WTC11 (cell line): ENCODE results near the gene NGF. TPM values are rescaled to one million over a fixed set of nuclear protein-coding genes. Genes with fewer than 3 reads are reported as not detected.

Experiments
- ATAC-seq: fragments of 200-7000 bp; cut with Tn5 transposase; 2 replicates; pipeline ENCODE4 v1.10.0; 2021; ENCODE audit warnings: mild to moderate bottlenecking, moderate library complexity
- CTCF ChIA-PET: fragments of 300-600 bp; sonication (Branson Sonifier 250); formaldehyde crosslinking; loops from one replicate; lab custom pipeline; 2021; ENCODE audit warnings: antibody characterized with exemption; lab: Charles Lee
- POLR2A ChIA-PET: fragments of 350-600 bp; sonication (Branson Sonifier 250); formaldehyde crosslinking; loops from one replicate; lab custom pipeline; 2021; ENCODE audit warnings: antibody characterized with exemption; lab: Charles Lee
- DNase-seq: peaks from one replicate; pipeline ENCODE4 v3.0.0; 2021; ENCODE audit warnings: low spot score
- H3K27ac Mint-ChIP-seq: 2 replicates; pipeline ENCODE4 v1.8.0; 2021; ENCODE audit warnings: mixed read lengths
- H3K27me3 Mint-ChIP-seq: 2 replicates; pipeline ENCODE4 v1.8.0; 2021; ENCODE audit warnings: low read depth, mild to moderate bottlenecking, moderate library complexity, mixed read lengths
- H3K36me3 Mint-ChIP-seq: 2 replicates; pipeline ENCODE4 v1.8.0; 2021; ENCODE audit warnings: mixed read lengths
- H3K4me1 Mint-ChIP-seq: 2 replicates; pipeline ENCODE4 v1.8.0; 2022; ENCODE audit warnings: mixed read lengths
- H3K4me3 Mint-ChIP-seq: 2 replicates; pipeline ENCODE4 v1.8.0; 2021; ENCODE audit warnings: mild to moderate bottlenecking, moderate library complexity, mixed read lengths
- H3K9me3 Mint-ChIP-seq: 2 replicates; pipeline ENCODE4 v1.8.0; 2021; ENCODE audit warnings: mixed read lengths
- ATF1 ChIP-seq: sonication (generic); formaldehyde crosslinking; IDR thresholded peaks from 2 replicates; pipeline ENCODE4 v1.8.1; 2023; ENCODE audit warnings: mild to moderate bottlenecking, moderate library complexity, missing genetic modification reagents
- ETV6 ChIP-seq: sonication (generic); formaldehyde crosslinking; IDR thresholded peaks from 2 replicates; pipeline ENCODE4 v1.8.1; 2022; ENCODE audit warnings: mild to moderate bottlenecking, missing genetic modification reagents
- FOXJ3 ChIP-seq: sonication (generic); formaldehyde crosslinking; IDR thresholded peaks from 2 replicates; pipeline ENCODE4 v1.9.0; 2021; ENCODE audit warnings: missing genetic modification reagents, mild to moderate bottlenecking, borderline replicate concordance
- FOXP1 ChIP-seq: sonication (generic); formaldehyde crosslinking; IDR thresholded peaks from 2 replicates; pipeline ENCODE4 v1.8.0; 2022; ENCODE audit warnings: missing genetic modification reagents, mild to moderate bottlenecking, moderate library complexity, borderline replicate concordance
- HMGA2 ChIP-seq: fragments of 250-450 bp; sonication (Bioruptor Pico); IDR thresholded peaks from 2 replicates; pipeline ENCODE4 v1.4.0; 2021; ENCODE audit warnings: mild to moderate bottlenecking, moderate library complexity
- NFE2L1 ChIP-seq: sonication (generic); formaldehyde crosslinking; IDR thresholded peaks from 2 replicates; pipeline ENCODE4 v1.8.1; 2023; ENCODE audit warnings: missing genetic modification reagents
- NR1H2 ChIP-seq: sonication (generic); formaldehyde crosslinking; IDR thresholded peaks from 2 replicates; pipeline ENCODE4 v1.9.0; 2021; ENCODE audit warnings: mild to moderate bottlenecking, moderate library complexity, missing genetic modification reagents
- RELA ChIP-seq: sonication (generic); formaldehyde crosslinking; IDR thresholded peaks from 2 replicates; pipeline ENCODE4 v1.8.1; 2022; ENCODE audit warnings: missing genetic modification reagents, mild to moderate bottlenecking, borderline replicate concordance
- SP1 ChIP-seq: sonication (generic); formaldehyde crosslinking; conservative IDR thresholded peaks from 2 replicates; pipeline ENCODE4 v1.8.1; 2022; ENCODE audit warnings: missing genetic modification reagents
- TEAD1 ChIP-seq: sonication (generic); formaldehyde crosslinking; IDR thresholded peaks from 2 replicates; pipeline ENCODE4 v1.8.0; 2022; ENCODE audit warnings: mild to moderate bottlenecking, missing genetic modification reagents
- TEAD4 ChIP-seq: sonication (generic); formaldehyde crosslinking; IDR thresholded peaks from 2 replicates; pipeline ENCODE4 v1.8.0; 2022; ENCODE audit warnings: mild to moderate bottlenecking, missing genetic modification reagents
- ZBTB21 ChIP-seq: sonication (generic); formaldehyde crosslinking; IDR thresholded peaks from 2 replicates; pipeline ENCODE4 v1.8.1; 2023; ENCODE audit warnings: mild to moderate bottlenecking, missing genetic modification reagents, borderline replicate concordance
- total RNA-seq: library from RNA; stranded (reverse); gene quantifications from 3 replicates; pipeline ENCODE4 v1.2.3, GENCODE V29; 2021
- TF ChIP-seq, protein P1 (sequence below): sonication (generic); formaldehyde crosslinking; IDR thresholded peaks from 2 replicates; pipeline ENCODE4 v1.8.1; 2023; ENCODE audit warnings: mild to moderate bottlenecking, missing genetic modification reagents
- TF ChIP-seq, protein P2 (sequence below): sonication (generic); formaldehyde crosslinking; IDR thresholded peaks from 2 replicates; pipeline ENCODE4 v1.8.1; 2022; ENCODE audit warnings: low read depth, missing genetic modification reagents, borderline replicate concordance
- TF ChIP-seq, protein P3 (sequence below): sonication (generic); formaldehyde crosslinking; conservative IDR thresholded peaks from 2 replicates; pipeline ENCODE4 v1.8.1; 2023; ENCODE audit warnings: mild to moderate bottlenecking, low read depth, missing genetic modification reagents, moderate library complexity
- TF ChIP-seq, protein P4 (sequence below): sonication (generic); formaldehyde crosslinking; IDR thresholded peaks from 2 replicates; pipeline ENCODE4 v1.8.0; 2023; ENCODE audit warnings: missing genetic modification reagents
- TF ChIP-seq, protein P5 (sequence below): sonication (generic); formaldehyde crosslinking; IDR thresholded peaks from 2 replicates; pipeline ENCODE4 v1.8.1; 2023; ENCODE audit warnings: mild to moderate bottlenecking, missing genetic modification reagents
- TF ChIP-seq, protein P6 (sequence below): sonication (generic); formaldehyde crosslinking; IDR thresholded peaks from 2 replicates; pipeline ENCODE4 v1.8.1; 2023; ENCODE audit warnings: mild to moderate bottlenecking, missing genetic modification reagents, moderate library complexity
- TF ChIP-seq, protein P7 (sequence below): sonication (generic); formaldehyde crosslinking; IDR thresholded peaks from 2 replicates; pipeline ENCODE4 v1.8.0; 2022; ENCODE audit warnings: mild to moderate bottlenecking, missing genetic modification reagents

NGF gene
- total RNA-seq, 1 experiment from 2014 or later, result 0.55 TPM

DNA sequence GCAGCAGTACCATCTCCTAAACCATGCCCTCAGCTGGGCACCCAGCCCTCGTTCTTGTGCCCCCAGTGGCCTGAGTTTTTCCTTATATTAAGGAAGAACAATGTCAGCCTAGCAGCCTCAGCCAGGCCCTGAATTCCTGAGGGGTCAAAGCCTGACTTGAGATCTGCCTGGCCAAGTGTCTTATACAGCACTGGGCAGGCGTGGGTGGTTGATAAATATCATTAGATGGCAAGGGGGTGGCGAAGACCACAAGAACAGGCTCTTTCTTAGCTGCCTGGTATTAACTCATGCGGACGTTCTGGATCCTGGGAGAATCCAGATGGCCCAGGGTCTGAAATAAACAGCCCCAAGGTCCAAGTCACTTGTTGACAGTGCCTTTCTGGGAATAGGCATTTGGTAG lies 18.3 kb downstream of the NGF start:
- Mint-ChIP-seq H3K36me3 (no peaks in the 10 kb centered on the region), H3K4me1 (peaks cover 11% of the 10 kb centered on the region), H3K27me3 (no peaks in the 10 kb centered on the region), H3K4me3 (no peak overlapping the region), H3K27ac (no peak overlapping the region), H3K9me3 (no peaks in the 10 kb centered on the region)
- ChIA-PET CTCF (no interaction called here), POLR2A (no interaction called here)
- DNase-seq (no peak), ATAC-seq (no peak)
- TF ChIP-seq, protein P1, sequence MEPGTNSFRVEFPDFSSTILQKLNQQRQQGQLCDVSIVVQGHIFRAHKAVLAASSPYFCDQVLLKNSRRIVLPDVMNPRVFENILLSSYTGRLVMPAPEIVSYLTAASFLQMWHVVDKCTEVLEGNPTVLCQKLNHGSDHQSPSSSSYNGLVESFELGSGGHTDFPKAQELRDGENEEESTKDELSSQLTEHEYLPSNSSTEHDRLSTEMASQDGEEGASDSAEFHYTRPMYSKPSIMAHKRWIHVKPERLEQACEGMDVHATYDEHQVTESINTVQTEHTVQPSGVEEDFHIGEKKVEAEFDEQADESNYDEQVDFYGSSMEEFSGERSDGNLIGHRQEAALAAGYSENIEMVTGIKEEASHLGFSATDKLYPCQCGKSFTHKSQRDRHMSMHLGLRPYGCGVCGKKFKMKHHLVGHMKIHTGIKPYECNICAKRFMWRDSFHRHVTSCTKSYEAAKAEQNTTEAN (CRISPR knock-in tag), result no peak
- no peak for TF ChIP-seq ETV6 (CRISPR knock-in tag)

DNA sequence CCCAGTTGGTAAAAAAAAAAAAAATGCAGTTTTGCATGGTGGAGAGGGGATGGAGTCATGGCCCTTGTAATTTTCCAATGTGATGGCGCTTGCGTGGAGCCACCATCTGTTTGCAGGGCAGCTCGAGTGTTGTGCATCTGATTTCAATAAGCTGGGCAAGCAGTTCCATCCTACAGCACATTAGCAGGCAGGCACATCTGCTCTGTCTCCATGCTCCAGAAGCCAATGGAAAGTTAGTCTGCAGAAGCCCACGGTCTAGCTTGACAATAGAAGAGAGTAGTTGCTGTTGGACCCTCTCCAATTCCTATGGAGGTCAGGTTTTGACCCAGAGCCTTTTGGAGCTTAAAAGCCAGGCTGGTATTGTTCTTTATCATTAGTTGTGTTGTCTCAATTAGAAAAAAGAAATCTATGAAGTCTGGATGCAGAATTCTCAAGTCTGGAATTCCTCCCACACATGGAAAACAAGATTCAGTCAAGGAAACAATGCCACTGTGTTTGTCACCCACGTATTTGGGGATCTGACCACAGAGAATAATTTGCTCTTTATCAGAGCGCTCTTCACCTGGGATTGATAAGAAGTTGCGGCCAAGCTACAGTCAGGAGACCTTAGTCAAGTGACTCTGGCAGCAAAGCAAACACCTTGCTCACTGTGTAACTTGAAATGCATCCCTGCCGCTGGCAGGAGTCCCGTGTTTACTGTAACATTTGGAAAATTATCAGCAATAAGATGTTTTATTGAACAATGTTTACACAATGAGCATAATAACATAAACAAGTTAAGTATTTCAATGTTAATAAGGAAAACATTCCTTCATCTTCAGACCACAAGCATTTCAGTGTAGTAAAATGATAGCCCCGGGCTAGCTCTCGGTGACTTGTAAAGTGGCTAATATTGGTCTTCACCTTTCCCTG lies 20.7 kb downstream of the NGF start:
- POLR2A ChIA-PET, result interaction anchor here (0.7 kb wide), 1 partner anchor 723 kb away, joined by 3 read pairs; no protein-coding TSS in a partner anchor
- Mint-ChIP-seq H3K27ac (no peak overlapping the region), H3K4me3 (no peak overlapping the region)
- no peak for ATAC-seq
- no peak for DNase-seq
- TF ChIP-seq, protein P2, sequence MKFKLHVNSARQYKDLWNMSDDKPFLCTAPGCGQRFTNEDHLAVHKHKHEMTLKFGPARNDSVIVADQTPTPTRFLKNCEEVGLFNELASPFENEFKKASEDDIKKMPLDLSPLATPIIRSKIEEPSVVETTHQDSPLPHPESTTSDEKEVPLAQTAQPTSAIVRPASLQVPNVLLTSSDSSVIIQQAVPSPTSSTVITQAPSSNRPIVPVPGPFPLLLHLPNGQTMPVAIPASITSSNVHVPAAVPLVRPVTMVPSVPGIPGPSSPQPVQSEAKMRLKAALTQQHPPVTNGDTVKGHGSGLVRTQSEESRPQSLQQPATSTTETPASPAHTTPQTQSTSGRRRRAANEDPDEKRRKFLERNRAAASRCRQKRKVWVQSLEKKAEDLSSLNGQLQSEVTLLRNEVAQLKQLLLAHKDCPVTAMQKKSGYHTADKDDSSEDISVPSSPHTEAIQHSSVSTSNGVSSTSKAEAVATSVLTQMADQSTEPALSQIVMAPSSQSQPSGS (CRISPR knock-in tag), result no peak
- TF ChIP-seq, protein P3, sequence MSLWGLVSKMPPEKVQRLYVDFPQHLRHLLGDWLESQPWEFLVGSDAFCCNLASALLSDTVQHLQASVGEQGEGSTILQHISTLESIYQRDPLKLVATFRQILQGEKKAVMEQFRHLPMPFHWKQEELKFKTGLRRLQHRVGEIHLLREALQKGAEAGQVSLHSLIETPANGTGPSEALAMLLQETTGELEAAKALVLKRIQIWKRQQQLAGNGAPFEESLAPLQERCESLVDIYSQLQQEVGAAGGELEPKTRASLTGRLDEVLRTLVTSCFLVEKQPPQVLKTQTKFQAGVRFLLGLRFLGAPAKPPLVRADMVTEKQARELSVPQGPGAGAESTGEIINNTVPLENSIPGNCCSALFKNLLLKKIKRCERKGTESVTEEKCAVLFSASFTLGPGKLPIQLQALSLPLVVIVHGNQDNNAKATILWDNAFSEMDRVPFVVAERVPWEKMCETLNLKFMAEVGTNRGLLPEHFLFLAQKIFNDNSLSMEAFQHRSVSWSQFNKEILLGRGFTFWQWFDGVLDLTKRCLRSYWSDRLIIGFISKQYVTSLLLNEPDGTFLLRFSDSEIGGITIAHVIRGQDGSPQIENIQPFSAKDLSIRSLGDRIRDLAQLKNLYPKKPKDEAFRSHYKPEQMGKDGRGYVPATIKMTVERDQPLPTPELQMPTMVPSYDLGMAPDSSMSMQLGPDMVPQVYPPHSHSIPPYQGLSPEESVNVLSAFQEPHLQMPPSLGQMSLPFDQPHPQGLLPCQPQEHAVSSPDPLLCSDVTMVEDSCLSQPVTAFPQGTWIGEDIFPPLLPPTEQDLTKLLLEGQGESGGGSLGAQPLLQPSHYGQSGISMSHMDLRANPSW (CRISPR knock-in tag), result no peak
- TF ChIP-seq RELA (no peak), SP1 (CRISPR knock-in tag) (no peak), ZBTB21 (CRISPR knock-in tag) (no peak), NR1H2 (CRISPR knock-in tag) (no peak), TEAD1 (CRISPR knock-in tag) (no peak), HMGA2 (no peak), FOXP1 (no peak), FOXJ3 (CRISPR knock-in tag) (no peak), ATF1 (CRISPR knock-in tag) (no peak), TEAD4 (no peak), NFE2L1 (CRISPR knock-in tag) (no peak)
- TF ChIP-seq, protein P1 (CRISPR knock-in tag), result no peak
- TF ChIP-seq, protein P4, sequence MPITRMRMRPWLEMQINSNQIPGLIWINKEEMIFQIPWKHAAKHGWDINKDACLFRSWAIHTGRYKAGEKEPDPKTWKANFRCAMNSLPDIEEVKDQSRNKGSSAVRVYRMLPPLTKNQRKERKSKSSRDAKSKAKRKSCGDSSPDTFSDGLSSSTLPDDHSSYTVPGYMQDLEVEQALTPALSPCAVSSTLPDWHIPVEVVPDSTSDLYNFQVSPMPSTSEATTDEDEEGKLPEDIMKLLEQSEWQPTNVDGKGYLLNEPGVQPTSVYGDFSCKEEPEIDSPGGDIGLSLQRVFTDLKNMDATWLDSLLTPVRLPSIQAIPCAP (CRISPR knock-in tag), result no peak
- TF ChIP-seq, protein P5, sequence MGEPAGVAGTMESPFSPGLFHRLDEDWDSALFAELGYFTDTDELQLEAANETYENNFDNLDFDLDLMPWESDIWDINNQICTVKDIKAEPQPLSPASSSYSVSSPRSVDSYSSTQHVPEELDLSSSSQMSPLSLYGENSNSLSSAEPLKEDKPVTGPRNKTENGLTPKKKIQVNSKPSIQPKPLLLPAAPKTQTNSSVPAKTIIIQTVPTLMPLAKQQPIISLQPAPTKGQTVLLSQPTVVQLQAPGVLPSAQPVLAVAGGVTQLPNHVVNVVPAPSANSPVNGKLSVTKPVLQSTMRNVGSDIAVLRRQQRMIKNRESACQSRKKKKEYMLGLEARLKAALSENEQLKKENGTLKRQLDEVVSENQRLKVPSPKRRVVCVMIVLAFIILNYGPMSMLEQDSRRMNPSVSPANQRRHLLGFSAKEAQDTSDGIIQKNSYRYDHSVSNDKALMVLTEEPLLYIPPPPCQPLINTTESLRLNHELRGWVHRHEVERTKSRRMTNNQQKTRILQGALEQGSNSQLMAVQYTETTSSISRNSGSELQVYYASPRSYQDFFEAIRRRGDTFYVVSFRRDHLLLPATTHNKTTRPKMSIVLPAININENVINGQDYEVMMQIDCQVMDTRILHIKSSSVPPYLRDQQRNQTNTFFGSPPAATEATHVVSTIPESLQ (CRISPR knock-in tag), result no peak
- TF ChIP-seq, protein P6, sequence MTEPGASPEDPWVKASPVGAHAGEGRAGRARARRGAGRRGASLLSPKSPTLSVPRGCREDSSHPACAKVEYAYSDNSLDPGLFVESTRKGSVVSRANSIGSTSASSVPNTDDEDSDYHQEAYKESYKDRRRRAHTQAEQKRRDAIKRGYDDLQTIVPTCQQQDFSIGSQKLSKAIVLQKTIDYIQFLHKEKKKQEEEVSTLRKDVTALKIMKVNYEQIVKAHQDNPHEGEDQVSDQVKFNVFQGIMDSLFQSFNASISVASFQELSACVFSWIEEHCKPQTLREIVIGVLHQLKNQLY, result no peak
- TF ChIP-seq, protein P7, sequence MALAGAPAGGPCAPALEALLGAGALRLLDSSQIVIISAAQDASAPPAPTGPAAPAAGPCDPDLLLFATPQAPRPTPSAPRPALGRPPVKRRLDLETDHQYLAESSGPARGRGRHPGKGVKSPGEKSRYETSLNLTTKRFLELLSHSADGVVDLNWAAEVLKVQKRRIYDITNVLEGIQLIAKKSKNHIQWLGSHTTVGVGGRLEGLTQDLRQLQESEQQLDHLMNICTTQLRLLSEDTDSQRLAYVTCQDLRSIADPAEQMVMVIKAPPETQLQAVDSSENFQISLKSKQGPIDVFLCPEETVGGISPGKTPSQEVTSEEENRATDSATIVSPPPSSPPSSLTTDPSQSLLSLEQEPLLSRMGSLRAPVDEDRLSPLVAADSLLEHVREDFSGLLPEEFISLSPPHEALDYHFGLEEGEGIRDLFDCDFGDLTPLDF (CRISPR knock-in tag), result no peak
- TF ChIP-seq, all 79 proteins: peak for 0
- CTCF ChIA-PET, result interaction anchor here (0.8 kb wide), 1 partner anchor 21 kb away, joined by 3 read pairs; the partner anchor contains the start of gene NGF
- H3K36me3 Mint-ChIP-seq, result no peaks in the 10 kb centered on the region
- H3K27me3 Mint-ChIP-seq, result no peaks in the 10 kb centered on the region
- H3K9me3 Mint-ChIP-seq, result no peaks in the 10 kb centered on the region
- H3K4me1 Mint-ChIP-seq, result peaks cover 26% of the 10 kb centered on the region
